Measurements from ENCODE around the gene PARD6B. TPM values are rescaled to one million over a fixed set of nuclear protein-coding genes. Genes with fewer than 3 reads are reported as not detected.
"Not testable (repeated sequence)": the region's sequence is repeated elsewhere in the genome, so short reads cannot be mapped to it uniquely, and the experiment has no call there.

The PARD6B gene
- total RNA-seq, 1 experiment from 2014 or later, result 29.6 TPM

DNA sequence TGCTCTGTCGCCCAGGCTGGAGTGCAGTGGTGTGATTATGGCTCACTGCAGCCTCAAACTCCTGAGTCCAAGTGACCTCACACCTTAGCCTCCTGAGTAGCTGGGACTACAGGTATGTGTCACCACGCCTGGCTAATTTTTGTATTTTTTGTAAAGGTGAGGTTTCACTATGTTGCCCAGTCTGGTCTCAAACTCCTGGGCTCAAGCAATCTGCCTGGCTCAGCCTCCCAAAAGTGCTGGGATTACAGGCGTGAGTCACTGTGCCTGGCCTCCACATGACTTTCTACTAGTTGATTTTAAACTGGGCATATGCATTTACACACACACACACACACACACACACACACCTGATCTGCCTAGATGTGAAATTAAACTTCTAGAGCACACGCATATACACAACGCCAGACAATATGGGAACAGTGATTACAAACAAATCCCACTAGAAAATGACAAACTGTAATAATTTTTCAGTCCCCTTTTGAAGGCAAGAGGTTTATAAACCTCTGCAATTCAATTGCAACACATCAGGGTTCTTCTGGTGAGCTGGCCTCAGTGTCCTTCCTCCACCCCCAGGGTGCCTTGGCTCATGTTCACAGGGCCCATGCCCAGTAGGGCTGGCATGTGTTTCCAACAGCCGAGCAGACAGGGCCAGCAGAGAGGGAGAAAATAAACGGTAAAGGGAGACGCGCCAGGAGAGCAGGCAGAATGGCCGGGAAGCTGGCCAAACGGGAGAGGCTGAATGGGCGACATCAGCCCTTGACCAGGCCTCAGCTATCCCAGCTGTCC, 31.2 kb downstream of the PARD6B start (continued):
- TF ChIP-seq FOXJ3 (CRISPR knock-in tag; IDR thresholded peaks at IDR 0.05; ENCODE audit: borderline replicate concordance) (no peak), ZNF121 (CRISPR knock-in tag; IDR thresholded peaks at IDR 0.05) (no peak)
- TF ChIP-seq, protein P1, sequence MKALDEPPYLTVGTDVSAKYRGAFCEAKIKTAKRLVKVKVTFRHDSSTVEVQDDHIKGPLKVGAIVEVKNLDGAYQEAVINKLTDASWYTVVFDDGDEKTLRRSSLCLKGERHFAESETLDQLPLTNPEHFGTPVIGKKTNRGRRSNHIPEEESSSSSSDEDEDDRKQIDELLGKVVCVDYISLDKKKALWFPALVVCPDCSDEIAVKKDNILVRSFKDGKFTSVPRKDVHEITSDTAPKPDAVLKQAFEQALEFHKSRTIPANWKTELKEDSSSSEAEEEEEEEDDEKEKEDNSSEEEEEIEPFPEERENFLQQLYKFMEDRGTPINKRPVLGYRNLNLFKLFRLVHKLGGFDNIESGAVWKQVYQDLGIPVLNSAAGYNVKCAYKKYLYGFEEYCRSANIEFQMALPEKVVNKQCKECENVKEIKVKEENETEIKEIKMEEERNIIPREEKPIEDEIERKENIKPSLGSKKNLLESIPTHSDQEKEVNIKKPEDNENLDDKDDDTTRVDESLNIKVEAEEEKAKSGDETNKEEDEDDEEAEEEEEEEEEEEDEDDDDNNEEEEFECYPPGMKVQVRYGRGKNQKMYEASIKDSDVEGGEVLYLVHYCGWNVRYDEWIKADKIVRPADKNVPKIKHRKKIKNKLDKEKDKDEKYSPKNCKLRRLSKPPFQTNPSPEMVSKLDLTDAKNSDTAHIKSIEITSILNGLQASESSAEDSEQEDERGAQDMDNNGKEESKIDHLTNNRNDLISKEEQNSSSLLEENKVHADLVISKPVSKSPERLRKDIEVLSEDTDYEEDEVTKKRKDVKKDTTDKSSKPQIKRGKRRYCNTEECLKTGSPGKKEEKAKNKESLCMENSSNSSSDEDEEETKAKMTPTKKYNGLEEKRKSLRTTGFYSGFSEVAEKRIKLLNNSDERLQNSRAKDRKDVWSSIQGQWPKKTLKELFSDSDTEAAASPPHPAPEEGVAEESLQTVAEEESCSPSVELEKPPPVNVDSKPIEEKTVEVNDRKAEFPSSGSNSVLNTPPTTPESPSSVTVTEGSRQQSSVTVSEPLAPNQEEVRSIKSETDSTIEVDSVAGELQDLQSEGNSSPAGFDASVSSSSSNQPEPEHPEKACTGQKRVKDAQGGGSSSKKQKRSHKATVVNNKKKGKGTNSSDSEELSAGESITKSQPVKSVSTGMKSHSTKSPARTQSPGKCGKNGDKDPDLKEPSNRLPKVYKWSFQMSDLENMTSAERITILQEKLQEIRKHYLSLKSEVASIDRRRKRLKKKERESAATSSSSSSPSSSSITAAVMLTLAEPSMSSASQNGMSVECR (CRISPR knock-in tag; IDR thresholded peaks at IDR 0.05; ENCODE audit: borderline replicate concordance), result no peak

DNA sequence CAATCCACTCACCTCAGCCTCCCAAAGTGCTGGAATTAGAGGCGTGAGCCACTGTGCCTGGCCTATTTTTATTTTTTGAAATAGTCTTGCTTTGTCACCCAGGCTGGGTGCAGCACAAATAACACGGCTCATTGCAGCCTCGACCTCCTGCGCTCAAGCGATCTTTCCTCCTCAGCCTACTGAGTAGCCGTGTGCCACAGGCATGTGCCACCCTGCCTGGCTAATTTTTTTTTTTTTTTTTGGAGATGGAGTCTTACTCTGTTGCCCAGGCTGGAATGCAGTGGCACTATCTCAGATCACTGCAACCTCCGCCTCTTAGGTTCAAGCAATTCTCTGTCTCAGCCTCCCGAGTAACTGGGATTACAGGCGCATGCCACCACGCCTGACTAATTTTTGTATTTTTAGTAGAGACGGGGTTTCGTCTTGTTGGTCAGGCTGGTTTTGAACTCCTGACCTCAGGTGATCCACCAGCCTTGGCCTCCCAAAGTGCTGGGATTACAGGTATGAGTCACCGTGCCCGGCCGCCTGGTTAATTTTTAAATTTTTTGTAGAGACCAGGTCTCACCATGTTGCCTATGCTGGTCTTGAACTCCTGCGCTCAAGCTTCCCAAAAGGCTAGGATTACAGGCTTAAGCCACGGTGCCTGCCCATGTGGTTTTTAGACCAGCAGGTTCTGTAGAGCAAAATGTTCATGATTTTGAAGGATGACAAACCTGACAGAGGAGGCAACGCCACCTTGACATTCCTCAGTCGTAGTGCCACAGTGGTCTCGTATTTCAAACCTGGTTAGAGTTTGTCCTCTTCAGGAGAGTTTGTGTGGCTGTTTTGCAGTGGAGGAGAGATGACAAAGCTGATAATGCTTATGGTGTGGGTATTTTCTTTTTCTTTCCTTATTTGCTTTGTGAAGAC, 32.4 kb downstream of the PARD6B start:
- not testable (repeated sequence) for ATAC-seq
- CTCF ChIA-PET, result interaction anchor here (0.6 to 2.5 kb wide), 5 partner anchors 13 to 49 kb away, joined by 3 to 14 read pairs (median 4); no protein-coding TSS in a partner anchor

DNA sequence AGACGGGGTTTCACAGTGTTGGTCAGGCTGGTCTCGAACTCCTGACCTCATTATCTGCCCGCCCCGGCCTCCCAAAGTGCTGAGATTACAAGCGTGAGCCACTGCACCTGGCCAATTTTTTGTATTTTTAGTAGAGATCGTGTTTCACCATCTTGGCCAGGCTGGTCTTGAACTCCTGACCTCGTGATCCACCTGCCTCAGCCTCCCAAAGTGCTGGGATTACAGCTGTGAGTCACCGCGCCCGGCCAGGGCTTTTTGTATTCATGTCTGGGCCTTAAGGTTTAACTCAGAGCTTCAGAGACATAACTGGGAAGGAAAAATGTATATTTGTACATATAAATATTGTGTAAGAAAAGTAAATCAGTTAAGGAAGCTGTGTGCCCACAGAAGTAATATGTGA, 33.9 kb downstream of the PARD6B start:
- not testable (repeated sequence) for ATAC-seq; H3K4me3 Mint-ChIP-seq; H3K9me3 Mint-ChIP-seq; H3K36me3 Mint-ChIP-seq; DNase-seq (ENCODE audit: low spot score); H3K27ac Mint-ChIP-seq; H3K27me3 Mint-ChIP-seq (ENCODE audit: low read depth)
- H3K4me1 Mint-ChIP-seq, result peaks cover 32% of the 10 kb centered on the region
- CTCF ChIA-PET, result interaction anchor here (0.7 to 1.4 kb wide), 3 partner anchors 28 to 51 kb away, joined by 3 to 4 read pairs (median 3); no protein-coding TSS in a partner anchor
- POLR2A ChIA-PET, result interaction anchor here (0.7 kb wide), 1 partner anchor 9 kb away, joined by 4 read pairs; no protein-coding TSS in a partner anchor

More for the DNA sequence above, 32.4 kb downstream of the PARD6B start:
- peaks cover 32% of the 10 kb centered on the region for H3K4me1 Mint-ChIP-seq
- H3K27ac Mint-ChIP-seq, result peak overlapping the region; percentile 71; the same call in 1 of the 2 replicates
- POLR2A ChIA-PET; H3K27me3 Mint-ChIP-seq (ENCODE audit: low read depth); H3K4me3 Mint-ChIP-seq; DNase-seq (ENCODE audit: low spot score); H3K36me3 Mint-ChIP-seq; H3K9me3 Mint-ChIP-seq: not testable (repeated sequence)

DNA sequence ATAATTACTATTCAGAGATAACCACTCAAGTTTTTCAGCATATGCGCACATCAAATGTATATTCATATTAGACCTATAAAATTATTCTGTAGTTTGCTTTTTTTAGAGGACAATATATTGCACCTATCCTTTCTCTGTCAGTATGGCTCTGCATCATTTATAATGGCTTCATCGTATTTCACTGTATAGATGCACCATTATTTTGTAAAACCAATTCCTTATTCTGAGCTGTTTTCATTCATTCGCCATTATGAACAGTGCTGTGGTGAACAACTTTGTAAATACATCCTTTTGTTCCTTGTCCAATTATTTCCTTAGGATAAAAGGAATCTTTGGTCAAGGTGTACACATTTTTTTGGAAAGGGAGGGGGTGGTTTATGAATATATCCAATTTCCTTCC, 34.3 kb downstream of the PARD6B start:
- peaks cover 32% of the 10 kb centered on the region for H3K4me1 Mint-ChIP-seq
- POLR2A ChIA-PET, result no interaction called here

DNA sequence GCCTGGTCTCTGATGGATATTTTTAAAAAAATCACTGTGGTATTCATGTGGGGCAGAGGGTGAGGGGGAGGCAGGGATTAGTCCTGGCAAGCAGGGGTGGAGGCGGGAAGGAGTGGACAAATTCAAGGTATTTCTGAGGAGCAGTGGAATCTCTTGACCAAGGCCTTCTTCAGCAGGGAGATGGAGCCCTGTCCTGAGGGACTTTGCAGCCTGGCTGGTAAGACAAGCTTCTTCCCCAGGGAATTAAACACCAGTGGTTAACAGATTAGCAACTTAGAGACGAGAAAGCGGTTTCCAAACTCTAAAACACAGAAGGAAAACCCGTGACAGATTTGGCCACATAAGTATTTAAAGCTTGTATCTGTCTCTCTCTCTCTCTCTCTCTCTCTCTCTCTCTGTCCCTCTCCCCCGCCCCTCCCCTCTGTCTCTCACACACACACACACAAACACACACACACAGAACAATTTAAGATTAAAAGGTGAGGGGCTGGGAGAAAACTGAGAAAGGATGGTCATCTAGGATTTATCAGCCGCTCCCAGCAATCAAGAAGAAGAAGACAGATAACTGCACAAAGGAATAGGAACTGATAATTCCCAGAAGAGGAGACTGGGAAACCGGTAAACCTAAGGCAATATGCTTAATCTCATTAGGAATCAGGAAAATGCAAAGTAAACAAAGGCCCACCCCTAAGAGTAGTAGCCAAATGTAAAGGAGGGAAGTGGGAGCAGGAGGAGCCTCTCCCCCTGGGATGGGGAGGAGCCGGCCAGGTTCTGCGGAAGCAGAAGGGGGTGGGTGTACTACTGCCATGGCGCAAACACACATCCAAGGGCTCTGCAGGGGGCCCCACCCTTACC, 35.8 kb downstream of the PARD6B start:
- POLR2A ChIA-PET, H3K36me3 Mint-ChIP-seq: not testable (repeated sequence)
- peak; percentile 92 for ATAC-seq

More for the DNA sequence above, 34.3 kb downstream of the PARD6B start:
- Mint-ChIP-seq H3K27me3 (ENCODE audit: low read depth) (no peaks in the 10 kb centered on the region), H3K36me3 (no peaks in the 10 kb centered on the region), H3K9me3 (no peaks in the 10 kb centered on the region), H3K27ac (no peak overlapping the region), H3K4me3 (no peak overlapping the region)
- ATAC-seq (no peak), DNase-seq (ENCODE audit: low spot score) (no peak)
- CTCF ChIA-PET, result interaction anchor here (0.6 to 1.3 kb wide), 3 partner anchors 17 to 29 kb away, joined by 3 to 4 read pairs (median 3); no protein-coding TSS in a partner anchor
- TF ChIP-seq, protein P2, sequence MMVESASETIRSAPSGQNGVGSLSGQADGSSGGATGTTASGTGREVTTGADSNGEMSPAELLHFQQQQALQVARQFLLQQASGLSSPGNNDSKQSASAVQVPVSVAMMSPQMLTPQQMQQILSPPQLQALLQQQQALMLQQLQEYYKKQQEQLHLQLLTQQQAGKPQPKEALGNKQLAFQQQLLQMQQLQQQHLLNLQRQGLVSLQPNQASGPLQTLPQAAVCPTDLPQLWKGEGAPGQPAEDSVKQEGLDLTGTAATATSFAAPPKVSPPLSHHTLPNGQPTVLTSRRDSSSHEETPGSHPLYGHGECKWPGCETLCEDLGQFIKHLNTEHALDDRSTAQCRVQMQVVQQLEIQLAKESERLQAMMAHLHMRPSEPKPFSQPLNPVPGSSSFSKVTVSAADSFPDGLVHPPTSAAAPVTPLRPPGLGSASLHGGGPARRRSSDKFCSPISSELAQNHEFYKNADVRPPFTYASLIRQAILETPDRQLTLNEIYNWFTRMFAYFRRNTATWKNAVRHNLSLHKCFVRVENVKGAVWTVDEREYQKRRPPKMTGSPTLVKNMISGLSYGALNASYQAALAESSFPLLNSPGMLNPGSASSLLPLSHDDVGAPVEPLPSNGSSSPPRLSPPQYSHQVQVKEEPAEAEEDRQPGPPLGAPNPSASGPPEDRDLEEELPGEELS (CRISPR knock-in tag; IDR thresholded peaks at IDR 0.05), result no peak
- TF ChIP-seq, protein P3, sequence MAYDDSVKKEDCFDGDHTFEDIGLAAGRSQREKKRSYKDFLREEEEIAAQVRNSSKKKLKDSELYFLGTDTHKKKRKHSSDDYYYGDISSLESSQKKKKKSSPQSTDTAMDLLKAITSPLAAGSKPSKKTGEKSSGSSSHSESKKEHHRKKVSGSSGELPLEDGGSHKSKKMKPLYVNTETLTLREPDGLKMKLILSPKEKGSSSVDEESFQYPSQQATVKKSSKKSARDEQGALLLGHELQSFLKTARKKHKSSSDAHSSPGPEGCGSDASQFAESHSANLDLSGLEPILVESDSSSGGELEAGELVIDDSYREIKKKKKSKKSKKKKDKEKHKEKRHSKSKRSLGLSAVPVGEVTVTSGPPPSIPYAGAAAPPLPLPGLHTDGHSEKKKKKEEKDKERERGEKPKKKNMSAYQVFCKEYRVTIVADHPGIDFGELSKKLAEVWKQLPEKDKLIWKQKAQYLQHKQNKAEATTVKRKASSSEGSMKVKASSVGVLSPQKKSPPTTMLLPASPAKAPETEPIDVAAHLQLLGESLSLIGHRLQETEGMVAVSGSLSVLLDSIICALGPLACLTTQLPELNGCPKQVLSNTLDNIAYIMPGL (CRISPR knock-in tag; IDR thresholded peaks at IDR 0.05), result no peak

DNA sequence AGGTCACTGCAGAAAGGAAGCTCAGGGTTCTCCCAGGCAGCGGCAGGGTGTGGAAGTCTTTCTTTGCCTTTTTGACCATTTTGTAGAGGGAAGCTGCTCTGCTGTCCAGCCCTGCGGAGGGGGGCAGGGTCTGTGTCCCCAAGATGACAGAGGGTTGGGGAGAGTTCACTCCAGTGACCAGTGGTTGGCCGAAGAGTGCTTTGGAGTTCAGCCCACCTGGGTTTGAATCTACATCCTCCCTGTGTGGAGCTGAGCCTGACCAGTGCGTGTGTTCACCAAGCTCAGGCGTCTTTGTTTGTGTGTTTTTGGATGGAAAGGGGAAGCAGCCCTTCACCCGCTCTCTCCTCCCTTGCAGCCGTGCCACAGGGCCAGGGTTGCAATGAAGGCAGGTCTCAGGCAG, 37.6 kb downstream of the PARD6B start:
- H3K27me3 Mint-ChIP-seq (ENCODE audit: low read depth); H3K27ac Mint-ChIP-seq; H3K36me3 Mint-ChIP-seq; POLR2A ChIA-PET; DNase-seq (ENCODE audit: low spot score); H3K4me3 Mint-ChIP-seq; H3K9me3 Mint-ChIP-seq: not testable (repeated sequence)
- CTCF ChIA-PET, result interaction anchor here (1.1 to 2.8 kb wide), 3 partner anchors 20 to 129 kb away, joined by 3 to 14 read pairs (median 5); no protein-coding TSS in a partner anchor
- H3K4me1 Mint-ChIP-seq, result peaks cover 25% of the 10 kb centered on the region
- peak; percentile 14 for ATAC-seq

More for the DNA sequence above, 35.8 kb downstream of the PARD6B start:
- CTCF ChIA-PET, result interaction anchor here (0.5 to 2.8 kb wide), 5 partner anchors 21 to 127 kb away, joined by 3 to 14 read pairs (median 3); no protein-coding TSS in a partner anchor
- not testable (repeated sequence) for H3K9me3 Mint-ChIP-seq; H3K27me3 Mint-ChIP-seq (ENCODE audit: low read depth); DNase-seq (ENCODE audit: low spot score)
- Mint-ChIP-seq H3K27ac (peak overlapping the region; percentile 33), H3K4me1 (peaks cover 26% of the 10 kb centered on the region), H3K4me3 (peak overlapping the region; percentile 41)

DNA sequence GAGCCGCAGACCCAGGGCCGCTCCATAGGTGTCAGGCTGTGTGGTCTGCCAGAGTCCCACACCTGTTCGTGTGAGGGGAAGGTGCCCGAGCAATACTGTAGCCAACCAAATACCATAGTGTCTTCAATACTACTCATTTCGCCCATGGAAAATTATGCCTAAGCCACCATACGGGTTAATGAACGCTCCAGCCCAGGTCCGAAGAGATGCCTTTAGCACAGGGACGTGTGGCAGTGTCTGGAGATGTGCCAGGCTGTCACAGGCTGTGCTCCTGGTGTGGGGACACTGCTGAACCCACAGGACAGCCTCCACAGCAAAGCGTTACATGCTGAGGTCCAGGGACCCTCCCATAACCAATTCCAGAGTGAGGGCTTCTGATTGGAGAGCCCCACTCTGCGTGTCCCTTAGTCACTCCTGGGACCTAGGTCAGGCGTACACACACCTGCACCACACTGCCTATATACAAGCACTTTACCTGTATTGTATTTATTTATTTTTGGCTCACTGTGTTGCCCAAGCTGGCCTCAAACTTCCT, 38.2 kb downstream of the PARD6B start:
- H3K4me1 Mint-ChIP-seq, result peaks cover 19% of the 10 kb centered on the region
- POLR2A ChIA-PET; ATAC-seq; H3K9me3 Mint-ChIP-seq; H3K36me3 Mint-ChIP-seq; H3K27me3 Mint-ChIP-seq (ENCODE audit: low read depth); H3K4me3 Mint-ChIP-seq; DNase-seq (ENCODE audit: low spot score); H3K27ac Mint-ChIP-seq: not testable (repeated sequence)
- CTCF ChIA-PET, result interaction anchor here (1.7 kb wide), 1 partner anchor 129 kb away, joined by 8 read pairs; no protein-coding TSS in a partner anchor
